Stimulated activated CD4-positive, alpha-beta T cell treated with anti-CD3 and anti-CD28 coated beads, Interleukin-1b, Interleukin-23, amount 100 ng/mL, for 24 hours (primary cell): ENCODE measurements around the gene IAPP.
"Not testable (repeated sequence)": the region's sequence is repeated elsewhere in the genome, so short reads cannot be mapped to it uniquely, and the experiment has no call there.

Experiments
- DNase-seq, 4 experiments: peaks; one replicate each; pipeline ENCODE4 v3.0.0-alpha.2; 2020; ENCODE audit warnings: low read depth in 4 of 4, low spot score in 1 of 4

Gene IAPP

DNA sequence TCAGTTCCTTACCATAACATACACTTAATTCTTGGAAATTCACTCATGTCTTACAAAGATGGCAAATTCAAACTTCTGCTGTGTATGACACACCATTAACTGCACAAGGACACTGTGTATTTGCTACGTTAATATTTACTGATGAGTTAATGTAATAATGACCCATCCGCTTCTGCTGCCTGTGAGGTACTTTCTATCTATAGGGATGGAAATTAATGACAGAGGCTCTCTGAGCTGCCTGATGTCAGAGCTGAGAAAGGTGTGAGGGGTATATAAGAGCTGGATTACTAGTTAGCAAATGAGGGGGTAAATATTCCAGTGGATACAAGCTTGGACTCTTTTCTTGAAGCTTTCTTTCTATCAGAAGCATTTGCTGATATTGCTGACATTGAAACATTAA, at the start of gene IAPP:
IAPP (plus strand) TSS at position 301 of the 400 bp plus-strand sequence. CDS start 450 bp downstream, outside the sequence.
- no peak for DNase-seq

DNA sequence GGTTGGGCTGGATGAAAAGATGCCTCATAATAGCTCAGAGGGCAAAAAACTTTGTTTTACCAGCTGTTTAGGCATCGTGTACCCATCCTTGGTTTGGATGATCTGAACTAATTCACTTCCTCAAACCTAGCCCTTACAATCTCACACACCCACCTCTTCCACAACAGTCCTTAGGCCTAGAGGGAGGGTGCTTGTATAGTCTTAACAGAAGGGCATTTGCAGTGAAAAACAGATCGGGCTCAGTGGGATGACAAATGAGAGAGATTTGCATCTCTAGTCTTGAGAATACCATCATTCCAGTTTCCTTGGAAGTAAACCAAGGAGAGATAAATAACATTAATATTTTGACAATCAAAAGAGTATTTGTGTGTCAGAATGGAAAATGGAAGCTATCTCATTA, 49.0 kb upstream of the IAPP start:
- DNase-seq = no peak

DNA sequence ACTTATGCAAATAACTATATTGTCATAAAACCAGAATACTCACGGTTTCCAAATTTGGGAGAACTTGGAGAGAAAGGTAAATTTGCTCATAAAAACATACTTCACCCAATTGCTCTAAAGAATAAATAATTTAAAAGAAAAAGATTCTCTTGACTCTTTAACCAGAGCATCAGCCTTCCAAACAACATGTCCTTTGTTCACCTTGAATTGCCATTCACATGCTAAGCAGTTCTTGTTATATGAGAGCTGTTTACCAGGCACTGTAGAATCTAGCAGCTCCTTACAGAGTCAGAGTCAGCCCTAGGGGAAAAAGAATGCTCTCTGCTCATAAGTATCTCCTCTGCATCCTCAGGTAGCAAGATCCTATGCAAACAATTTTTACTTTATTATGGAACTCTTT, 48.2 kb upstream of the IAPP start:
- DNase-seq = no peak

DNA sequence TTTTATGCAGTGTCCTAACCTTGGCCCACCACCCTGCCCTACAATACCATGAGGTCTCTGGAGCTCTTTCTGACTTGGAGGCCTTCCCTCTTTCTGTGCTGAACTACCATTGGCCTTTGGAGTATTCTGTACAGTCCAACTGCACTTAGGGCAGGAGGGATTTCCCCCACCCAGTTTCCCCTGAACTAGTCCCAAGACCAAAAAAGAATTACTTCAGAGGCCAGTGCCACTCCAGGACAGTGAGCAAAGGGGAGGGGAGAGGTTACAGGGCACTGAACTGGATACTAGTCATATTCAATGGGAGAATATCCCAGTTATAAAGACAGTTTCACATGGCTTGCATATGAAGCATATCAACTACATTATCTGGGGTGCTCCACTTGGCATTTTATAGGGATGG, 44.1 kb upstream of the IAPP start:
- no peak for DNase-seq

DNA sequence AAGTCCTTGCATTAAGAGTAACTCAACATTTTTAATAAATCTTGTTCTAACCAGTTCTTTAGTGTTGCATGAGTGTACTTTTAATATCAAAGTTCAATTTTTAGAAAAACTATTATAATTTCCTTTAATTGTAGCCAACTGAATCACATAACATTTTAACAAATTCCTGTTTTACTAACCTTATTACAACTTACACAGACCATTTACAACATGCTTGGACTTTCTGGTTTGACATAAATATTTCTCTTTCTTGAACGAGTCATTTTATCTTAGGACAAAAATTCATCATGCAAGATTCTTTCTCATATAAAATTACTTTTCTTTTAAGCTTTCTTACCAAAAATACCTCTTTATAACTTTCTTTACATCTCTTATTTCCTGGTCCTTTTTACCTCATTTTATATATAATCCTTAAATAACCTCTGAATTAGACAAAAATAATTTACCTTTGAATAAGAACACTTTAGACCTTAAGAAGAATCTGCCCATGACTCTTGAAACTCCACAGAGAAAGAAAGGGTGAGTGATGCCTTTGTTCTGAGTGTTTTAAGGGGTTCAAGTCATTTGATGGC, 41.9 kb upstream of the IAPP start:
- no peak for DNase-seq

DNA sequence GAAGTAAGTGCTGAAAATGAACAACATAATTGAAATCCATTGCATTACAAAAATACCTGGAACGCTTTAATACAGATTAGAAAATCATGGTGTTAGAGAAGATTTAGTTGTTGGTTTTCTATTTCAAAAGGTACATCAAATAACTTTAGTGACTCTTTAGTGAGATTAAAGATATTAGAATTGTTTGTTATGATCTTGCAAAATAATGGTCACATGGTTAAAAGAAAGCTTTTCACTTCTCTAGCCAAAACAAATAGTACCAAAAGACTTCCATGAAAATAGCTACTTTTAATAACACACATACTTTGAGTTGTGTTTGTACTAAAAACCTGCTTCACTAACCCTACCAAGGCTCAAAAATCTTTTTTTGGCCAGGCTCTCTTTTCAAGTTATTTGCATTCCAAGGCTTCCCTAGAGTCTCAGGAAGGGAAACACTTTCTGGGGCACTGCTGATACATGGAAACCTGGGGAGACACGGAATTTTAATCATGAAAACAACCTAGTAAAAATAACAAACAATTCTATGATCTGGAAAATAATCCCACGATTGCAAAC, 37.9 kb upstream of the IAPP start, which contains the start of gene SLCO1A2:
SLCO1A2 (minus strand) TSS at position 147 of the 555 bp plus-strand sequence. CDS start 270 bp downstream, outside the sequence.
- DNase-seq = no peak

DNA sequence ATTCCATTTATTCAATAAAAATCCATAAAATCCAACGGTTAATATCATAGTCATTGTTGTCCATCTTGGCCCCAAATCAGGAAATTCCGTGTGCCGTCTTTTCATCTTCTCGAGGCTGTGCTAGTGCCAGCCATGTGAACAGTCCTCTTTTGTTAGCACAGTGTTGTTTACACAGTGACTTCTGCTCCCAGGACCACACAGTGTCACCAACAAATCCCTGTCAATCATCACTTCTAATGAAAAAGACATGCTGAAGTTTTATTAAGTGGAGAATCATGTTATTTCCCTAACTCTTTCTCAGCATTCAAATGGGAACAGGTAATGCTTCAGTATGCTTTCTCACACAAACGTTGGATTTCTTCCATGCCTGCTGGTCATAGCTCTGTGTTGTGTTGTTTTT, 36.0 kb upstream of the IAPP start:
- no peak for DNase-seq

DNA sequence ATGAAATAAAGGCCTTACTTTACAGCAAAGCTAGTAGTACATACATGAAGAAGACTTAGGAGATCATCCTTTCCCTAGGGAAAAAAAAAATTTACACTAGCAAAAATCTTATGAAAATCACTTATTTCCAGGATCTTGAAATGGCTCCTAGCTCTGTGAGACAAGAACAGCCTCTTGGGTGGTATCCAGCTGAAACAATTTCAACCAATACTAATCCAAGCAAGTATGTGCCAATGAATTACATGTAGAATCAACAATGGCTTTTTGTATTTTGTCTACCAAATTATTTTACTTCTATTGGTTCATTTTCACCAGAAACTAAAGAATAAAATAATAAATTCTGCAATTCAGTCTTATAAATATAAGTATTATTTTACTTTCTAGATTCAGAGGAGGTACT, 35.2 kb upstream of the IAPP start:
- DNase-seq = no peak

DNA sequence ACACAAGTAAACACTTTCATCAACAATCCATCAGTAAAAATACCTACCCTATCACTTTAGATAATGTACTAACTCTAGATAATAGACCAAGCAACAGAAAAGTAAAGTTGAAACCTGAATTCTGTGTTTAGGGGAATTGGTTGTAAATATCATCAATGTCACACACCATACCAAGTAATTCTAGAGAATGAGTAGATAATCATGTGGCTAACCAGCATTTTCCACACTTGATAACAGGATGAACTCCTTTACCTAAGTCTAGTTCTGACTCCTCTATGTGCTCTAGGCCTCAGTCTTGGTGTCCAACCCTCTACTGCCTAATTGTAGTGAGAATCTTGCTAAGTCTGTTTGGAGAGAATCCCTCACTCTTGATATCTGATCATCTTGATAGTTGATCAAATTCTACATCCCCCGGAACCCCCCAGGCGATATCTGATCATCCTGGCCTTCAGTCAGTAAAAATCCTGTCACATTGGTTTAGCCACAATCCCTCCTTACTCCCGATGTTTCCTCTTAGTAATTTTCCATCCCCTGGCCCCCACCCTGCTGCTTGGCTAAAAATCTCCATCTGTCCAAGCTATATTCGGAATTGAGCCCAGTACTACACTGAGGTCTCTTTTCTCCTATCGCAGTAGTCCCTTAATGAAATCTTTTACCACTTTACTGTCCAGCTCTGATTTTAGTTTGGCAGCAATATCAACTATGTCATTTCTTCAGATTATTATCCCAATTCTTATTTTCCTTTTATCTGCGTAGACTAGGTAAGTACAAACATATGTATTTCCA, 34.5 kb upstream of the IAPP start:
- DNase-seq = no peak

DNA sequence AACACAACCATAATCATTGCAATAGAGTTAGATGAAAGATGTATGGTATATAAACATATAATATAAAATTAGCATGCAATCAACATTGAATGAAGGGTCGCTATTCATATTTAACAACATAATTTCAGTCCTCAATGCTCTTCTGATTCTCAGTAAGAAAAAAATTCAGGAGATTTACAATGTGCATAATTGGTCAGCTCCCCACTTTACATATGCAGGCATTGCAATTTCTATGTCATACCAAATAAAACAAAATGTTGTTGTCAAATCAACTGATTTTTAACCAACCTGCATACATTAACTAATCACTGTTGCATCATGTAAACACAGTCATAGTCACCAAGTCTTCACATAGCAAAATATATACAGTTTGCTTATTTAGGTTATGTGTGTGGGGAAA, 32.8 kb upstream of the IAPP start:
- no peak for DNase-seq

DNA sequence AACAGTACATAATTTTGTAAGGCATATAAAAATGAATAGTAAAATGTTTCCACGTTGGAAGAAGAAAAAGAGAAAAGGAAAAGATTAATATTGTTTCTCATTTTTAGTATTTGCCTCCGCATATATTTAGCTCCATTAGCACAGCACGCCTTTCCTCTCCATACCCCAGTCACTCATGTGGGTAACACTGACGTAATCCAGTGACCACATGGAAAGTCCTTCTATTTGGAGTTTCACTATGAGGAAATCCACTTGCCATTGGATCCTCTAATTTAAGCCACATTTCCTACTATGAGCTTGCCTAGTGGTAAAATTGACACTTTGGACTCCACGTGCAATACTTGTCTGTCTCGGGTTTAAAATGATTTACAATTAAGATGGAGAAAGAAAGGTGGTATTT, 32.3 kb upstream of the IAPP start:
- DNase-seq = no peak

DNA sequence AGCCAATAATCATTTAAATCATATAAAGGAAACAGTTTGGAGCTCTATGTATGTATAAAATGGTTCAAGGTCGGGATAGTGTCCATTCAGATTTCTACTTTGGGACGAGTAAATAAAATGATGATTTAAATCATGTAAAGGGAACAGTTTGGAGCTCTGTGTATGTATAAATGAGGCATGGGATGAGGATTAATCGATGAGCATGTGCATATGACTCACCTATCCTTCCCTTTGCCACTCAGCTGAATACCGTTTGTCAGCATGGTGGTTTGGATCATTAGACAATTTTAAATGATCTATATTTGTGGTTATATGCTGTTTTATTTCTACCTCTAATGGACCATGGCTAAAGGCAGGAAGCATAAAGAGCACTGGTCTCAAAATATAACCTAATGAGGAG, 30.9 kb upstream of the IAPP start:
- DNase-seq = no peak

DNA sequence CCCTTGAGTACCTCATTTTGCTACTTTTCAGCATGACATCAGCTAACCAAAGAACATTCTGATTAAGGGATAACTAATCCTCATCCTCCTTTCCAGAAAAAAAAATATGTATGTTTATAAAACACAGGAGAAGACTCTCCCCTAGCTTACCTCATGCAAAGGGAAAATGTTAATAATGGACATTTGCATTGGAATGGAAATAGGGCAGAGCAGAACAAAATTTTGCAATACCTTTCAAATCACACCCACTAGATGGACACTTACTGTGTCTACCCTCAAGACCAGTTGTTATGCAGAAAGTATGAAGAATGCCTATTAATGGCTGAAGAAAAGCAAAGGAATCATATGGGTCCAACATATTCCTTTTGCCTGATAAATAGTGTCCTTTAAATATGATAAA, 29.1 kb upstream of the IAPP start:
- DNase-seq = no peak

DNA sequence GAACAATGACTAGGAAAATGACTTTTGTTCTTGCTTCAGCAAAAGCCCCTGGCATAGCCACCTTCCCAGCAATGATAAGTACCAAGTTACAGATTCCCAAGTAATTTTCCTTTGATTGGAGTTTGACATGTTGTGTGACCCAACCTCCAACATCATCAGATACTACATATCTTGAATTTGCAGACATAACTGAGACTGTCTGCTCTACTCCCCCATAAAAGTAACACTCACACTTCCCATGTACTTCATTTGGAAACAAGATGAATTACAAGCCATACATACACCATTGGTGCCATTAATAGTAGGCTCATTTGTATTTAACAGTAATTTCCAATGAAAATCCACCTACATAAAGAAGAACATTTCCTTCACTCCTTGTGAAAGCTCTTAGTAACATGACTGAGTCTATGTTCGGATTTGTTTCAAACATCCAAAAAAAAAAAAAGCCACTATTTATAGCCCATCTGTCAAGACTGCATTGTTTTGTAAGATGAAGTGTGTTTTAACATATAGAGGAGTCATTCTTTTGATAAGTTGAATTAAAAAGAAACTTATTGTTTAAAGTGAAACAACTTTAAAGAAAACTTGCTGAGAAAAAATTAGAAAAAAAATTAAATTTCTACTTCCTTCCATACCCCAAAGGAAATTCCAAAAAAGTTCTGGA, 26.0 kb upstream of the IAPP start:
- DNase-seq = no peak

DNA sequence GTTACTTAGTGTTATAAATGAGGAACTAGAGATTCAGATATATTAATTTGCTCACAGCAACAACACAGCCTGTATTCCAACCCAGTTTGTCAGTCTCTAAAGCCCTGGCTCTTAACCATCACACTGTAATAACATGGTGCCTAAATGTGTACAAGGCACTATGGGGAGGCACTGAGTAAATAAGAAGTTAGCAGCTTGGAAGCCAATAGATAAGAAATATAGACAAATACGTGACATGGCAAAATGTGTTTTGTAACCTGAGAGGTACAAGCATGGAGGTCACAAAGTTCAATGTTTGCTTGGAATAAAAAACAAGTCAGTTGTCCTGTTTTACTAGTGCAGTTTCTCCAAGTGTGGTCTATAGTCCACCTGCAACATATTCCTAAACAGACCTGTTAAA, 21.7 kb upstream of the IAPP start:
- DNase-seq = no peak

DNA sequence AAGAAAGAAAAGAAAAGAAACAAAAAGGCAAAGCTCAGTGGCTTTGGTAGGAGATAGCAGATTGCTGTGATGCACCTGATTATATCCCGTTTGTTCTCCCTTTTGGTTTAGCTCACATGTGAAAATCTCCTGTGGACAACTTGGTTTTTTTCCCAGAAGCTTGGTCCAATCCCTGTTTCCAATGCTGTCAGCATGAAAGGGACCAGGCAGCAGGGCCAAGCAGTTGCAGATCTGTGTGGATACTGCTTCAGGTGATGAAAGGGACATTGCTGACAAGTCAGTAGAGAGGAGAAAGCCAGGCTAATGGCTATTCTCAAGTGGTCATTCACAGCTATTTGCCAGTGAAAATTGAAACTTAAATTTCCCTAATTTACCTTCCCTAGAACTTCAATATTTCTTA, 19.2 kb upstream of the IAPP start:
- DNase-seq = no peak

DNA sequence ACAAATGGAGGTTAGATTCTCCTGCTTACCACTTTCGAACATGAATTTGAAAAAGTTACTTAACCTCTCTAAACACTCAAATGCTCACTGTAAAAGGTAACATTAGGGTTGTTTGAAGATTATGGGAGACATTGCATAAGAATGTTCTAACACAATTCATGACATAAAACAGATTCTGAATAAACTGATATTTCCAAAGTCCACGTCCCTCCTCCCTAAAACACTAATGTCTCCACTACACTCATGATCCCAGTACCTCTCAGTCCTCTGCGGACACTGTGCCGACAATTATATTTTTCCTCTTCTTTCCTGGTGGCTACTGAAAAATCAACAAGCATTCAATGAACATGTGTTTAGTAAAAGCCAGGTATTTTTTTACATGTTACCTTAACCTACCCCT, 18.8 kb upstream of the IAPP start:
- no peak for DNase-seq

DNA sequence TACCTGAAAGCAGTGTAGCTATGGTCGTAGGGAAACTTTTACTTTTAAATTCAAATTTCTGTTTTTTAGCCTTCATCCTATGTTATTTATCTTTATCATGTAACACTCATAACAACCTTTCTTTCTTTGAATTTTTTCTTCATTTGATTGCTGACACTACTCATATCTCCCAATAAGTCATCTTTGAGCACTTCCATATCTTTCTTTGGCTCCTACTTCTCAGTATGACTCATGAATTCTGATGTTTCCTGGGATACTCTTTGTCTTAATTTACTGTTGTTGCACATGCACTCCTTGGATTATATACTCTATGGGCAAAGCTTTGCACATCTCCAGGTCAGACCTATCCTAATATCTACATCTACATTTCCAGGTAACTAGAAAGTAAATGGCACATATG, 18.1 kb upstream of the IAPP start:
- DNase-seq = no peak

DNA sequence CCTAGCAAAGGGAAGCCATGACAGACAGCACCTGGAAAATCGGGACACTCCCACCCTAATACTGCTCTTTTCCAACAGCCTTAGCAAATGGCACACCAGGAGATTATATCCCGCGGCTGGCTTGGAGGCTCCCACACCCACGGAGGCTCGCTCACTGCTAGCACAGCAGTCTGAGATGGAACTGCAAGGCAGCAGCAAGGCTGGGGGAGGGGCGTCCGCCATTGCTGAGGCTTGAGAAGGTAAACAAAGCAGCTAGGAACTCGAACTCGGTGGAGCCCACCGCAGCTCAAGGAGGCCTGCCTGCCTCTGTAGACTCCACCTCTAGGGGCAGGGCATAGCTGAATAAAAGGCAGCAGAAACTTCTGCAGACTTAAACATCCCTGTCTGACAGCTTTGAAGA, 12.1 kb upstream of the IAPP start:
- DNase-seq = not testable (repeated sequence)

DNA sequence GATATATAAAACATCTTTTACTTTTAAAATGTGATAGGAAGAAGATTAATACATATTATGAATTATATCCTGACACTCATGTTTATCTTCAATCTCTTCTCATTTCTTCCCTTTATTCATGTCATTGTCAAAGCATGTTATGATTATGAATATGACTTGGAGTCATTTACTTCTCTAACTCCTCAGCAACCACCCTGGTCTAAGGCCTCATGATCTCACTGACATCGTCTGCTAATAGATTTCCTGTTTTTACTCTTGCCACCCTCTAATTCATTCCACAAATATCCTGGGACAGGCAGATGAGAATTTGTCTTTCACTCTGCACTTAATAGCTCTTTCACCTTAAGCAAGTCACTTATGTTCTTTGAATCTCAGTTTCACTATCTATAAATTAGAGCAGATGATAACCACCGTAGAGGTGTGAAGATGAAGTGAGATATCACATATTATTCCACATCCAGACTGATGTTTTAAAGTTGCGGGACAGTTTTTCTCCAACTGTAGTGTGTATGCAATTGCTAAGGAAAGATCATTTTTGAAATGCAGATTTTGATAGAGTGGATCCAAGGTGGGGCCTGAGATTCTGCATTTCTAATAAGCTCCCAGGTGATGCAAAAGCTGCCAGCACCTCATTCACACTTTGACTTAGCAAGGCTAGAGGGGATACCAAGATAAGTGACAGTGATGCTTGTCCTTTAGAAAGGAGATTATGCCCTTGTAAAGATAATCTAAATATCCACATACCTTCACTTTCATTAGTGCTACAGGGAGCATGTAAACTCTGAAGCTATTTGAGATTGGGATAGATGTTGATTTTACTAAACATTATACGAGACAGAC, 3.3 kb upstream of the IAPP start:
- no peak for DNase-seq

DNA sequence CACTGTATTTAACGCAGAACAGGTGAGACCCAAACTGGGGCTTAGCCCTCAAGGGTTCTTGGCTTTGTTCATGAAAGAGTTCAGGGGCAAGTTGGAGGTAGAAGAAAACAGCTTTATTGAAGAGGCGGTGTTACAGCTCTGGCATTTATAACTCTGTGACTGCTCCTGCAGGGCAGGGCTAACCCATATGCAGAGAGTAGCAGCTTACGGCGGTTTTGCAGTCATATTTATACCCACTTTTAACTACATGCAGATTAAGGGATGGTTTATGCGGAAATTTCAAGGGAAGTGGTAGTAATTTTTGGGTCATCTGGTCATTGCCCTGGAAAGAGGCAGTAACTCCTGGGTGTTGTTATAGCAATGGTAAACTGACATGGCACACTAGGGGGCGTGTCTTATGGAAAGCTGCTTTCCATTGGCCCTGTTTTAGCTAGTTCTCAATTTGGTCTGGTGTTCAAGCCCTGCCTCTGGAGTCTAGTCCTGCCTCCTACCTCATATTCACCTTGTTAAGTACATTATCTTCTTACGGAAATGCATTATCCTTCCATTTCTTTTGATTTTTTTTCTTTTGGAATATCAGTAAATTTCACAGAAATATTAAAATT, 1.8 kb upstream of the IAPP start:
- no peak for DNase-seq
